Activated naive CD4-positive, alpha-beta T cell treated with anti-CD3 and anti-CD28 coated beads, Interleukin-2, amount 50 U/mL, for 24 hours (primary cell): ENCODE results near the gene DTNB.

Experiments used
- H3K27ac Mint-ChIP-seq: one replicate; pipeline ENCODE4 v1.8.0; 2021; ENCODE audit warnings: mild to moderate bottlenecking, mixed read lengths
- H3K27me3 Mint-ChIP-seq: one replicate; pipeline ENCODE4 v1.8.0; 2021; ENCODE audit warnings: mixed read lengths
- H3K36me3 Mint-ChIP-seq: one replicate; pipeline ENCODE4 v1.8.0; 2021; ENCODE audit warnings: mixed read lengths
- H3K4me1 Mint-ChIP-seq: one replicate; pipeline ENCODE4 v1.8.0; 2021; ENCODE audit warnings: mixed read lengths
- H3K4me3 Mint-ChIP-seq: one replicate; pipeline ENCODE4 v1.8.0; 2021; ENCODE audit warnings: mild to moderate bottlenecking, mixed read lengths
- H3K9me3 Mint-ChIP-seq: one replicate; pipeline ENCODE4 v1.8.0; 2021; ENCODE audit warnings: mixed read lengths

The DTNB gene

DNA sequence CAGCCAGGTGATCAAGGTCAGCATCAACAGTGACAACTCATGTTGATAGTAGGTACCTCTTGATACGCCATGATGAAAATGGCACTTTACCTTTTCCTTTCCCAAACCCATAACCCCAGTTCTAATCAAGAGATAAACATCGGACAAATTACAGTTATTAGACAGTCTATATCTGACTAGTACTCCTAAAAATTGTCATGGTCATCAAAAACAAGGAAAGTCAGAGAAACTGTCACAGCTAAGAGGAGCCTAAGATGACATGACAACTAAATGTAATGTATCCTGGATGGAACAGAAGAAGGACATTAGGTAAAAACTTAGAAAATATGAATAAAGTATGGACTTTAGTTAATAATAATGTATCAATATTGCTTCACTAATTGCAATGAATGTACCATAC is 234.6 kb downstream of the DTNB start:
- Mint-ChIP-seq H3K4me3 (no peak overlapping the region), H3K9me3 (no peaks in the 10 kb centered on the region), H3K4me1 (no peaks in the 10 kb centered on the region), H3K27me3 (no peaks in the 10 kb centered on the region), H3K27ac (no peak overlapping the region), H3K36me3 (peaks cover 14% of the 10 kb centered on the region)

- H3K4me3 Mint-ChIP-seq: no peak overlapping the region
- no peaks in the 10 kb centered on the region for H3K9me3 Mint-ChIP-seq
- no peaks in the 10 kb centered on the region for H3K27me3 Mint-ChIP-seq
- no peak overlapping the region for H3K27ac Mint-ChIP-seq
- H3K36me3 Mint-ChIP-seq: peaks cover 18% of the 10 kb centered on the region
- H3K4me1 Mint-ChIP-seq: no peaks in the 10 kb centered on the region
Observed at GRCh38 chr2:25437881-25438662, 235.3 kb downstream of the DTNB start.

- H3K27me3 Mint-ChIP-seq: no peaks in the 10 kb centered on the region
- H3K36me3 Mint-ChIP-seq: peaks cover 21% of the 10 kb centered on the region
- no peak overlapping the region for H3K27ac Mint-ChIP-seq
- H3K4me3 Mint-ChIP-seq: no peak overlapping the region
- H3K4me1 Mint-ChIP-seq: no peaks in the 10 kb centered on the region
- no peaks in the 10 kb centered on the region for H3K9me3 Mint-ChIP-seq
Observed at GRCh38 chr2:25435421-25435820, 238.0 kb downstream of the DTNB start.

DNA sequence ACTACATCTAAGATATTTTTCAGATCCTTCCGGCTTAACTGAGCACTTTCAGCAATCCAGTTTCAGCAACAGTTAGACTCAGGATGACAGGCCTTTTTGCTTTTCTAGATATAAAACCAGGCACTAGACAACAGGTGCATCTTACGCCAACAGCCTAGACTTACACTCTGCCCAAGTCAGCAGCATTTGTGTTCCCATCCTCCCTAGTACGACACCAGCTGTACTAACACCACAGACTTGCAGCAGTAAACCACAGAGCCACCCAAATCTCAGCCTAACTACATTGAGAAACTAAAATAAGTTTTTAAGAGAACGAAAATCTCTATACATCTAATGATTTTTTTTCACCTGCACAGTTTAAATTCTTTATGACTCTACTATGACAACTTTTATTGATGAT is 241.8 kb downstream of the DTNB start:
- Mint-ChIP-seq H3K36me3 (peaks cover 23% of the 10 kb centered on the region), H3K4me3 (no peak overlapping the region), H3K27ac (peak overlapping the region; percentile 33), H3K27me3 (no peaks in the 10 kb centered on the region), H3K9me3 (no peaks in the 10 kb centered on the region), H3K4me1 (no peaks in the 10 kb centered on the region)

DNA sequence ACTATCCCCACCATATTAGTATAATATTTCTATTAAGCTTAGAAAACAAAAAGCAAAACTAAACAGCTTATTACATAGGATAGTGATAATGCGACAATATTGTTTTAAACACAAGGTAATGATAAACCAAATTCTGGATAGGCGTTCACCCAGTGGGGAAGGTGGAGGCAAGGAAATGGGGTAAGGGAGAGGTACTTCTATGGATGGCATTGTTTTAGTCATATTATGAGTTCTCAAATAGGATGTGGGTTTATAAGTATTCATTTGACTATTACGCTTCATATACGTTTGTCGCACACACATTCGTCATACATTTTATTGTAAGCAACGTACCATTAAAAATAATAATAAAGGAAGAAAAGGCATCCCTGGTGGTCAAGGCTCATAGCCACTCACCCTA is 242.8 kb downstream of the DTNB start:
- no peaks in the 10 kb centered on the region for H3K4me1 Mint-ChIP-seq
- H3K4me3 Mint-ChIP-seq: no peak overlapping the region
- no peaks in the 10 kb centered on the region for H3K9me3 Mint-ChIP-seq
- peaks cover 21% of the 10 kb centered on the region for H3K36me3 Mint-ChIP-seq
- no peak overlapping the region for H3K27ac Mint-ChIP-seq
- no peaks in the 10 kb centered on the region for H3K27me3 Mint-ChIP-seq

- H3K9me3 Mint-ChIP-seq: no peaks in the 10 kb centered on the region
- H3K36me3 Mint-ChIP-seq: peaks cover 8% of the 10 kb centered on the region
- H3K27ac Mint-ChIP-seq: no peak overlapping the region
- H3K27me3 Mint-ChIP-seq: no peaks in the 10 kb centered on the region
- H3K4me3 Mint-ChIP-seq: no peak overlapping the region
- H3K4me1 Mint-ChIP-seq: no peaks in the 10 kb centered on the region
Observed at GRCh38 chr2:25426326-25426725, 247.1 kb downstream of the DTNB start.

- peaks cover 10% of the 10 kb centered on the region for H3K36me3 Mint-ChIP-seq
- no peak overlapping the region for H3K27ac Mint-ChIP-seq
- H3K4me1 Mint-ChIP-seq: no peaks in the 10 kb centered on the region
- no peaks in the 10 kb centered on the region for H3K27me3 Mint-ChIP-seq
- H3K4me3 Mint-ChIP-seq: no peak overlapping the region
- H3K9me3 Mint-ChIP-seq: no peaks in the 10 kb centered on the region
Observed at GRCh38 chr2:25424426-25425028, 248.8 kb downstream of the DTNB start.

DNA sequence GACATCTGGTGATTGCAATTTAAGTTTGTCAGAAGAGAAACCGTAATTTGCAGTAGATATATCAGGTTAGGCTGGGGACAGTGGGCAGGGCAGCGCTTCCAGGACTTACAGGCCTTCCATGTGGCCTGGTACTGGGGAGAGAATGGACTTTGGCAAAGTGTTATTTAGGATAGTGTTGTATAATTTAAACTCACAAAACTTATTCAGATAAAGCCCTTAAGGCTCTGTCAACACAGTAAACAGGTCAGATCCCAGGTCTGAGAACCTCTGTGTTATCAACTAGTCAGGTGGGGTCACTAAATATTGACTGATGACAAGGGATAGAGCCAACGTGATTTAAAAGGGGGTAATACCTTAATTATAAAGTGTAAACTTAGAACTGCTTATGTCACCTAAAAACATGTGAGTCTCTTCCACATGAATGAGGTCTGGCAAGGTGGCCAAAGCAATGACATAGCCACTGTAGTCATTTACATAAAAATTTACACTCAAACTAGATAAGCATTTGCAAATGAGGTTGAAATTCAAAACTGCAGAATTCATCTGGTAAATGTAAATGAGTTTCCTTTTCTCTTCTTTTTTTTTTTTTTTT is 251.5 kb downstream of the DTNB start:
- Mint-ChIP-seq H3K4me3 (no peak overlapping the region), H3K9me3 (no peaks in the 10 kb centered on the region), H3K4me1 (no peaks in the 10 kb centered on the region), H3K27me3 (no peaks in the 10 kb centered on the region), H3K27ac (peak overlapping the region; percentile 57), H3K36me3 (peaks cover 20% of the 10 kb centered on the region)

DNA sequence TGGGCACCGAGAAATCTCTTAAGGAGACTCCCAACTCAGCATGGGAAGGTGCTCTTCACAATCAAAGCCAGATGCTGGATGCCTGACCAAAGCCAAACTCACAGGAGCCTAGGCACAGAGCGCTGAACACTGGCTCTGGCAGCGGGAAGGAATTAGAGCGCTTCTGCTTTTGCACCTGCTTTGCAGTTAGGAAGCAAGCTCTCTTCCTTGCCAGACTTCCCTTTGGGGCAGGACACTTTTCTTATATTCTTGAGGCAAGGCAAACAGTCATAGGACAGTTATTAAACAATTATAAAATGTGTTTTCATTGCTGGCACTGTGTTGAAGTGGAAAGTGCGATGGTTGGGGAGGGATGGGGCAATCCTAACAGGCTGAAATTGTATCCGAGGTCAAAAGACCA is 252.1 kb downstream of the DTNB start:
- Mint-ChIP-seq H3K9me3 (no peaks in the 10 kb centered on the region), H3K4me3 (no peak overlapping the region), H3K4me1 (no peaks in the 10 kb centered on the region), H3K27me3 (no peaks in the 10 kb centered on the region), H3K36me3 (peaks cover 20% of the 10 kb centered on the region), H3K27ac (no peak overlapping the region)

DNA sequence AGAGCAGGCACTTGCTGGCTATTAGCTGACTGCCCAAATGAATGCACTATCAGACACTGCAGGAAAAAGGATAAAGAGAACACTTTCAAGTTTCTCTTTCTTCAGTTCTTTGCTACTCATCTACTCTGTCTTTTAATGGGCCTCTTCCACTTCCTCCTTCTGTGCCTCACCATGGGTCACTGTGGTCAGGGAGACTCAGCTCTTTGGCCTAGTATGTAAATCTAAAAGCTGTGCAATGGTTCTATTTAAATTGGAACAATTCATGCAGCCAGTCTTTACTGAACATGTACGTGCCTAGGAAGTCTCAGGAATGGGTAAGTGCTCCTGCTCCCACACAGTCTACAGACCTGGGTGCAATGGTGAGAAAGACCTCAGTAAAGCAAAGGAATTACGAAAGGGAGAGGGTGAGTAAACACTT is 252.5 kb downstream of the DTNB start:
- Mint-ChIP-seq H3K9me3 (no peaks in the 10 kb centered on the region), H3K36me3 (peaks cover 24% of the 10 kb centered on the region), H3K4me1 (no peaks in the 10 kb centered on the region), H3K27me3 (no peaks in the 10 kb centered on the region), H3K4me3 (no peak overlapping the region), H3K27ac (no peak overlapping the region)

- H3K4me3 Mint-ChIP-seq: no peak overlapping the region
- H3K4me1 Mint-ChIP-seq: no peaks in the 10 kb centered on the region
- H3K27ac Mint-ChIP-seq: peak overlapping the region; percentile 35
- H3K9me3 Mint-ChIP-seq: no peaks in the 10 kb centered on the region
- H3K27me3 Mint-ChIP-seq: no peaks in the 10 kb centered on the region
- H3K36me3 Mint-ChIP-seq: peaks cover 24% of the 10 kb centered on the region
Observed at GRCh38 chr2:25419678-25420242, 253.6 kb downstream of the DTNB start.

- H3K4me3 Mint-ChIP-seq: no peak overlapping the region
- H3K9me3 Mint-ChIP-seq: no peaks in the 10 kb centered on the region
- H3K27ac Mint-ChIP-seq: no peak overlapping the region
- no peaks in the 10 kb centered on the region for H3K27me3 Mint-ChIP-seq
- H3K36me3 Mint-ChIP-seq: peaks cover 25% of the 10 kb centered on the region
- H3K4me1 Mint-ChIP-seq: no peaks in the 10 kb centered on the region
Observed at GRCh38 chr2:25418944-25419677, 254.3 kb downstream of the DTNB start.

GRCh38 chr2:25417715-25418369 is 255.5 kb downstream of the DTNB start:
- Mint-ChIP-seq H3K36me3 (peaks cover 27% of the 10 kb centered on the region), H3K9me3 (no peaks in the 10 kb centered on the region), H3K4me1 (no peaks in the 10 kb centered on the region), H3K4me3 (no peak overlapping the region), H3K27ac (no peak overlapping the region), H3K27me3 (no peaks in the 10 kb centered on the region)

DNA sequence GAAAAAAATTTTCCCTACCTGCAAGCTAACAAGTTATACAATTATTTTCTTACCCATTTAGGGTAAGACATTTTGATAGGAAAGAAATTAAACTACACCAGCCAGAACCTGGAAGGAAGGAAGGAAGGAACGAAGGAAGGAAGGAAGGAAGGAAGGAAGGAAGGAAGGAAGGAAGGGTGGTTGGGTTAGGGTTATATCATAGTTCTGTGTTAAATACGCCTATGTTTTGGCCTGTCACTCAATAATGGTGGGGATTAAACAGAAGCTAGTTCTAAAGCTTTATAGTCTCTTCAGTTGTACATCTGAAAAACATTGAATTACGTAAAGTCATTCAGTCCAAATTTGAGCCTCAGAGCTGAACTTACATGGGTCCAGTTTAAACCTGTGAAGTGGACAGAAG is 256.7 kb downstream of the DTNB start:
- H3K4me3 Mint-ChIP-seq: no peak overlapping the region
- no peaks in the 10 kb centered on the region for H3K27me3 Mint-ChIP-seq
- H3K9me3 Mint-ChIP-seq: no peaks in the 10 kb centered on the region
- H3K4me1 Mint-ChIP-seq: no peaks in the 10 kb centered on the region
- H3K36me3 Mint-ChIP-seq: peaks cover 27% of the 10 kb centered on the region
- no peak overlapping the region for H3K27ac Mint-ChIP-seq

DNA sequence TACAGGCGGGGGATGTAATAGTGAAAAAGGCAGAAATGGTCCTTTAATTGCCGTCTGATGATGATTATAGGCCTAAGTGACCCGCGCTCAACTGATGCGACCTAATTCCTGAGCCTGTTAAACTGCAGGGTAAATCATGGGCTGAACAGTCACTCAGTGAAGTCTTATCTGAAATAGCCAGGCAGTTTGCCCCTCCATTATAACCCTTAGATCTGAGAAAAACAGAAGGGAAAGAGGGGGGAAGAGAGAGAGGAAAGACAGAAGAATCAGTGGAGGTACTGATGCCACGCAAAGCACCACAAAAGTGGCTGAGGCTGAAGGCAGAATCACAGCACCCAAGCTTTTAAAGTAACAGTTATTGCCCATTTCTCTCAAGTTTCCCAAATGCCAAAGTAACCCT is 258.6 kb downstream of the DTNB start:
- Mint-ChIP-seq H3K4me1 (no peaks in the 10 kb centered on the region), H3K4me3 (no peak overlapping the region), H3K36me3 (peaks cover 24% of the 10 kb centered on the region)

More for the DNA sequence above, 258.6 kb downstream of the DTNB start:
- Mint-ChIP-seq H3K9me3 (no peaks in the 10 kb centered on the region), H3K27ac (no peak overlapping the region), H3K27me3 (no peaks in the 10 kb centered on the region)
